PC-3 (cell line): ENCODE data around the gene EPHA1. TPM values are rescaled to one million over a fixed set of nuclear protein-coding genes. Genes with fewer than 3 reads are reported as not detected.

Experiments used
- ATAC-seq: fragments of 200-7000 bp; cut with Tn5 transposase; 2 replicates; pipeline ENCODE4 v1.9.1; 2020; ENCODE audit warnings: mild to moderate bottlenecking, moderate library complexity
- BruUV-seq: library from RNA; stranded (reverse); fragments of 400-500 nt; replicated peaks from 2 replicates; lab custom pipeline; 2021; lab: Mats Ljungman, UMichigan
- CTCF ChIA-PET: fragments of 300-600 bp; sonication (Branson Sonifier 250); formaldehyde crosslinking; loops from one replicate; lab custom pipeline; 2022; ENCODE audit warnings: antibody characterized with exemption; lab: Charles Lee
- POLR2A ChIA-PET: fragments of 300-600 bp; sonication (Branson Sonifier 250); formaldehyde crosslinking; loops from one replicate; lab custom pipeline; 2022; ENCODE audit warnings: antibody characterized with exemption; ENCODE audit not compliant: unreplicated experiment; lab: Charles Lee
- DNase-seq: peaks from one replicate; pipeline ENCODE4 v3.0.0-alpha.2; 2015
- H2AFZ ChIP-seq: fragments of 300-600 bp; sonication (generic); 2 replicates; pipeline ENCODE4 v1.6.0; 2016; ENCODE audit warnings: antibody characterized with exemption, low read length
- H3F3A ChIP-seq: fragments of 300-600 bp; sonication (generic); one replicate; pipeline ENCODE4 v1.6.0; 2017; ENCODE audit warnings: antibody characterized with exemption, low read length, control low read depth, mild to moderate bottlenecking; ENCODE audit not compliant: unreplicated experiment
- H3K27ac ChIP-seq: fragments of 300-600 bp; sonication (generic); 2 replicates; pipeline ENCODE4 v1.5.1; 2016; ENCODE audit warnings: mild to moderate bottlenecking, low read length
- H3K27me3 ChIP-seq: fragments of 300-600 bp; sonication (generic); 2 replicates; pipeline ENCODE4 v1.6.1; 2016; ENCODE audit warnings: low read length, mixed read lengths
- H3K36me3 ChIP-seq: fragments of 300-600 bp; sonication (generic); 2 replicates; pipeline ENCODE4 v1.6.1; 2016; ENCODE audit warnings: low read depth, mixed run types, low read length, mixed read lengths
- H3K4me1 ChIP-seq: fragments of 300-600 bp; sonication (generic); 2 replicates; pipeline ENCODE4 v1.5.1; 2016; ENCODE audit warnings: low read length; ENCODE audit not compliant: insufficient read depth
- H3K4me2 ChIP-seq: fragments of 300-600 bp; sonication (generic); 2 replicates; pipeline ENCODE4 v1.6.0; 2016; ENCODE audit warnings: low read length
- H3K4me3 ChIP-seq: fragments of 300-600 bp; sonication (generic); 2 replicates; pipeline ENCODE4 v1.5.1; 2016; ENCODE audit warnings: mild to moderate bottlenecking, low read length, mixed read lengths
- H3K79me2 ChIP-seq: fragments of 300-600 bp; sonication (generic); 2 replicates; pipeline ENCODE4 v1.6.1; 2017; ENCODE audit warnings: low read length, mixed read lengths
- H3K9ac ChIP-seq: fragments of 300-600 bp; sonication (generic); 2 replicates; pipeline ENCODE4 v1.6.0; 2016; ENCODE audit warnings: mild to moderate bottlenecking, low read length
- H3K9me2 ChIP-seq: fragments of 300-600 bp; sonication (generic); replicated peaks from 2 replicates; pipeline ENCODE4 v1.6.1; 2016; ENCODE audit warnings: mixed run types, low read length, mixed read lengths
- H3K9me3 ChIP-seq: fragments of 300-600 bp; sonication (generic); 2 replicates; pipeline ENCODE4 v1.6.1; 2016; ENCODE audit warnings: low read length, mixed read lengths
- H4K20me1 ChIP-seq: fragments of 300-600 bp; sonication (generic); 2 replicates; pipeline ENCODE4 v1.6.1; 2016; ENCODE audit warnings: low read length, mixed read lengths
- EZH2 ChIP-seq: fragments of 300-600 bp; sonication (generic); IDR thresholded peaks from one replicate; pipeline ENCODE4 v1.6.1; 2017; ENCODE audit warnings: antibody characterized with exemption, mild to moderate bottlenecking, low read length; ENCODE audit not compliant: unreplicated experiment
- EZH2phosphoT487 ChIP-seq: fragments of 300-600 bp; sonication (generic); IDR thresholded peaks from 2 replicates; pipeline ENCODE4 v1.6.1; 2018; ENCODE audit warnings: mild to moderate bottlenecking, antibody characterized with exemption, low read length, borderline replicate concordance
- intact Hi-C: fragments of 100-400 bp; cut with micrococcal nuclease; formaldehyde crosslinking; loops from 2 replicates; pipeline ENCODE4 v1.9.0; 2023
- total RNA-seq: library from RNA; depleted of rRNA; stranded (reverse); fragments of >200 nt; gene quantifications from 2 replicates; pipeline ENCODE4 v1.2.3, GENCODE V29; 2014
- TF ChIP-seq, protein P1 (sequence below): fragments of 300-600 bp; sonication (generic); conservative IDR thresholded peaks from 2 replicates; pipeline ENCODE4 v1.5.1; 2017; ENCODE audit warnings: antibody characterized with exemption, low read depth, mild to moderate bottlenecking, low read length

Gene EPHA1
- total RNA-seq, 1 experiment from 2014 or later = 46.4 TPM

- Histone ChIP-seq H3K36me3 (no peaks in the 10 kb centered on the region), H3K9me2 (no peaks in the 10 kb centered on the region), H3F3A (no peaks in the 10 kb centered on the region), H3K4me1 (no peaks in the 10 kb centered on the region), H3K9me3 (no peaks in the 10 kb centered on the region), H3K9ac (no peak overlapping the region), H3K4me2 (no peak overlapping the region), H3K27ac (no peak overlapping the region), H3K27me3 (no peaks in the 10 kb centered on the region), H4K20me1 (no peaks in the 10 kb centered on the region), H3K79me2 (no peaks in the 10 kb centered on the region), H2AFZ (no peak overlapping the region), H3K4me3 (no peak overlapping the region)
- ChIA-PET CTCF (no interaction called here), POLR2A (interaction anchor here (1.4 kb wide), 1 partner anchor 21 kb away, joined by 3 read pairs; no protein-coding TSS in a partner anchor)
- ATAC-seq (peak; percentile 7; the same call in 1 of the 2 replicates), DNase-seq (no peak)
- TF ChIP-seq, protein P1, sequence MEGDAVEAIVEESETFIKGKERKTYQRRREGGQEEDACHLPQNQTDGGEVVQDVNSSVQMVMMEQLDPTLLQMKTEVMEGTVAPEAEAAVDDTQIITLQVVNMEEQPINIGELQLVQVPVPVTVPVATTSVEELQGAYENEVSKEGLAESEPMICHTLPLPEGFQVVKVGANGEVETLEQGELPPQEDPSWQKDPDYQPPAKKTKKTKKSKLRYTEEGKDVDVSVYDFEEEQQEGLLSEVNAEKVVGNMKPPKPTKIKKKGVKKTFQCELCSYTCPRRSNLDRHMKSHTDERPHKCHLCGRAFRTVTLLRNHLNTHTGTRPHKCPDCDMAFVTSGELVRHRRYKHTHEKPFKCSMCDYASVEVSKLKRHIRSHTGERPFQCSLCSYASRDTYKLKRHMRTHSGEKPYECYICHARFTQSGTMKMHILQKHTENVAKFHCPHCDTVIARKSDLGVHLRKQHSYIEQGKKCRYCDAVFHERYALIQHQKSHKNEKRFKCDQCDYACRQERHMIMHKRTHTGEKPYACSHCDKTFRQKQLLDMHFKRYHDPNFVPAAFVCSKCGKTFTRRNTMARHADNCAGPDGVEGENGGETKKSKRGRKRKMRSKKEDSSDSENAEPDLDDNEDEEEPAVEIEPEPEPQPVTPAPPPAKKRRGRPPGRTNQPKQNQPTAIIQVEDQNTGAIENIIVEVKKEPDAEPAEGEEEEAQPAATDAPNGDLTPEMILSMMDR = no peak
- no peak for TF ChIP-seq EZH2phosphoT487
- no TSS peak for BruUV-seq
- intact Hi-C loops = no loop called here
Observed at GRCh38 chr7:143355450-143356385, 52.9 kb downstream of the EPHA1 start.

GRCh38 chr7:143354965-143355364 lies 53.7 kb downstream of the EPHA1 start:
- Histone ChIP-seq H3K9me2 (no peaks in the 10 kb centered on the region), H3K4me2 (no peak overlapping the region), H3K27me3 (no peaks in the 10 kb centered on the region), H2AFZ (no peak overlapping the region), H3K36me3 (no peaks in the 10 kb centered on the region), H3F3A (no peaks in the 10 kb centered on the region), H3K27ac (no peak overlapping the region), H3K4me1 (no peaks in the 10 kb centered on the region), H4K20me1 (no peaks in the 10 kb centered on the region), H3K9me3 (no peaks in the 10 kb centered on the region), H3K4me3 (no peak overlapping the region), H3K9ac (no peak overlapping the region), H3K79me2 (no peaks in the 10 kb centered on the region)
- TF ChIP-seq, protein P1 = no peak
- TF ChIP-seq EZH2 (no peak), EZH2phosphoT487 (no peak)
- no peak for ATAC-seq
- intact Hi-C loops = no loop called here
- no TSS peak for BruUV-seq
- ChIA-PET POLR2A (no interaction called here), CTCF (no interaction called here)
- no peak for DNase-seq

DNA sequence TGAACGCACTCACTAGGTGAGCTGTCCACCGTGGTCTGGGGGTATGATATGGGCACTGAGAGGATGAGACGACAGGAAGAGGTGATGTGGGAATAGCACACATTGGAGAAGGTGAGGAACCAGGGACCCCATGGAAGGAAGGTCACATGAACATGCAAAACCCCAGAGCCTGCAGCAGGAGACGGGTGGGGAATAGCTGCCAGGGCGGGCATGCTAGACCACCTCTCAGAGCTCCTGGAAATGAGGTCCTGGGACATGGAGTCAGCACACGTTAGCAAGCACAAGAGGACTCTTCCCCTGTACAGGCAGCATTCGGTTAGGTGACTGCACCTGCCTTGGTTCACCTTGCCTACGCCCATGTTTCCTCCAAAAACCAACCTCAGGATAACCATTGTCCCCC lies 54.3 kb downstream of the EPHA1 start:
- intact Hi-C loops = no loop called here
- no peaks in the 10 kb centered on the region for H3K36me3 ChIP-seq
- H3K9me3 ChIP-seq = no peaks in the 10 kb centered on the region
- CTCF ChIA-PET = no interaction called here
- no peaks in the 10 kb centered on the region for H3K4me1 ChIP-seq
- no peak for TF ChIP-seq EZH2
- no peak for TF ChIP-seq EZH2phosphoT487
- TF ChIP-seq, protein P1 = no peak
- no peak overlapping the region for H3K27ac ChIP-seq
- ATAC-seq = no peak
- POLR2A ChIA-PET = no interaction called here
- no peak overlapping the region for H3K9ac ChIP-seq
- H3F3A ChIP-seq = no peaks in the 10 kb centered on the region
- no peaks in the 10 kb centered on the region for H3K27me3 ChIP-seq
- H3K4me2 ChIP-seq = no peak overlapping the region
- TSS peak; percentile 7 for BruUV-seq
- no peaks in the 10 kb centered on the region for H4K20me1 ChIP-seq
- H3K79me2 ChIP-seq = no peaks in the 10 kb centered on the region
- no peak overlapping the region for H3K4me3 ChIP-seq
- H2AFZ ChIP-seq = no peak overlapping the region
- no peaks in the 10 kb centered on the region for H3K9me2 ChIP-seq
- no peak for DNase-seq
